Smooth muscle cell (in vitro differentiated cells): ENCODE measurements around the gene CD47. TPM values are rescaled to one million over a fixed set of nuclear protein-coding genes. Genes with fewer than 3 reads are reported as not detected.
A peak's percentile ranks its signal among the peaks of the same experiment; 100 is the strongest.

ENCODE experiments used
- DNase-seq: peaks from one replicate; lab custom pipeline; 2025; ENCODE audit not compliant: unreplicated experiment; lab: John Stamatoyannopoulos, UW
- H2AFZ ChIP-seq: fragments of 200-600 bp; sonication (generic); 2 replicates; pipeline ENCODE4 v1.6.0; 2016; ENCODE audit warnings: antibody characterized with exemption, low read depth, mild to moderate bottlenecking
- H3F3A ChIP-seq: fragments of 200-600 bp; sonication (generic); 2 replicates; pipeline ENCODE4 v1.6.0; 2017; ENCODE audit warnings: antibody characterized with exemption, low read depth
- H3K27ac ChIP-seq: fragments of 200-600 bp; sonication (generic); 2 replicates; pipeline ENCODE4 v1.5.1; 2016; ENCODE audit warnings: low read depth, mild to moderate bottlenecking
- H3K27me3 ChIP-seq: fragments of 200-600 bp; sonication (generic); 2 replicates; pipeline ENCODE4 v1.6.1; 2016; ENCODE audit warnings: low read depth, mild to moderate bottlenecking
- H3K36me3 ChIP-seq: fragments of 200-600 bp; sonication (generic); 2 replicates; pipeline ENCODE4 v1.5.1; 2016; ENCODE audit warnings: low read depth
- H3K4me1 ChIP-seq: fragments of 200-600 bp; sonication (generic); 2 replicates; pipeline ENCODE4 v1.5.1; 2016; ENCODE audit warnings: low read depth
- H3K4me2 ChIP-seq: fragments of 200-600 bp; sonication (generic); 2 replicates; pipeline ENCODE4 v1.6.0; 2016; ENCODE audit warnings: mild to moderate bottlenecking
- H3K4me3 ChIP-seq: fragments of 200-600 bp; sonication (generic); 2 replicates; pipeline ENCODE4 v1.5.1; 2016; ENCODE audit warnings: mild to moderate bottlenecking
- H3K79me2 ChIP-seq: fragments of 200-600 bp; sonication (generic); 2 replicates; pipeline ENCODE4 v1.6.0; 2016; ENCODE audit warnings: low read depth, mild to moderate bottlenecking
- H3K9ac ChIP-seq: fragments of 200-600 bp; sonication (generic); 2 replicates; pipeline ENCODE4 v1.6.0; 2016; ENCODE audit warnings: low read depth
- H3K9me3 ChIP-seq: fragments of 200-600 bp; sonication (generic); replicated peaks from 2 replicates; pipeline ENCODE4 v1.5.1; 2016; ENCODE audit warnings: low read depth
- H4K20me1 ChIP-seq: fragments of 200-600 bp; sonication (generic); 2 replicates; pipeline ENCODE4 v1.6.0; 2016; ENCODE audit warnings: low read depth
- WGBS: methylation state at CpG from one replicate; pipeline ENCODE4 v1.1.7; 2016; ENCODE audit warnings: low lambda C conversion rate; 5-methylcytosine and 5-hydroxymethylcytosine counted together
- polyA plus RNA-seq: library from polyadenylated mRNA; unstranded; fragments of >200 nt; fragmentation: Nextera tagmentation; extraction: Ambion mirVana; gene quantifications from 2 replicates; pipeline ENCODE4 v1.2.1, GENCODE V29; 2016
- total RNA-seq: library from RNA; depleted of rRNA; stranded (reverse); fragments of >200 nt; gene quantifications from 2 replicates; pipeline ENCODE4 v1.2.3, GENCODE V29; 2014
- TF ChIP-seq, protein P1 (sequence below): fragments of 200-600 bp; sonication (generic); IDR thresholded peaks from 2 replicates; pipeline ENCODE4 v1.5.1; 2017; ENCODE audit warnings: borderline replicate concordance, mild to moderate bottlenecking, antibody characterized with exemption; ENCODE audit not compliant: insufficient read depth, poor library complexity, severe bottlenecking

CD47 gene
- total and polyA plus RNA-seq, 2 experiments from 2014 or later = 47.1 to 95.6 TPM

DNA sequence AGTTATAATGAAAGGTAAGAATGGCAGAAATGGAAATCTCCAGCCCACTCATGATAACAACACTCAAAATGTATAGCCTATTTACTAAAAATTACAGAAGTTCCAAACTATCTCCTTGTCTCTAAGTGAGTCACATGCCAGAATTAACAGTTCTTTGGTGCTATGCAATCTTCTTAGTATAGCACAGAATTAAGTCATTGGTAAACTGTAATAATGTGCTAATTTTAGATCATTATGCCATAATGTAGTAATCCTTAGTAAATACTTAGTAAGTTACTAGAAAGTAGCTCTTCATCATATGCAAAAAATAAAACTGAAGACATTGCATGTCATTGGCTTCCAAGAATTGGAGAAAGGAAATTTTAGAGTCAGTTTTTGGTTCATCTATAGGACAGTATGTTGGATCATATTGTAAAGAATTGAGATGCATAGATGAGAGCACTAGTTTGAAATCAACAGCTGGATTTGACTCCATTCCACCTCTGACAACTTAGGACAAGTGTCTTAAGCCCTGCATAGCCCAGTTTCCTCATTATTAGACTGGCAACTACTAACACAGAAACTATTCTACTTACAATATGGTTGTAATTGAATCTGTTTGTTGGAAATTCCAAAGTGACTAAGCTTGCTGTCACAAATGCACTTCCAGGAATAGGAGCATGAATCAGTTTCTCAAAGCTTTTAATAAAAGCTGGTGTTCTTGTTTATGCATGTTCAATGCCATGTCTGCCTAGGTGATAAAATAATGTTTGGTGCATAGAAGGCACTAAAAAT, 40.1 kb upstream of the CD47 start:
- Histone ChIP-seq H3K4me1 (peaks cover 16% of the 10 kb centered on the region), H3K9me3 (no peaks in the 10 kb centered on the region), H3K36me3 (no peaks in the 10 kb centered on the region), H3K79me2 (no peaks in the 10 kb centered on the region), H4K20me1 (no peaks in the 10 kb centered on the region), H3K9ac (peak overlapping the region; percentile 55), H3K4me3 (no peak overlapping the region), H2AFZ (peak overlapping the region; percentile 20), H3K27me3 (no peaks in the 10 kb centered on the region), H3K27ac (peak overlapping the region; percentile 91), H3K4me2 (peak overlapping the region; percentile 53), H3F3A (no peaks in the 10 kb centered on the region)
- no peak for DNase-seq
- TF ChIP-seq, protein P1, sequence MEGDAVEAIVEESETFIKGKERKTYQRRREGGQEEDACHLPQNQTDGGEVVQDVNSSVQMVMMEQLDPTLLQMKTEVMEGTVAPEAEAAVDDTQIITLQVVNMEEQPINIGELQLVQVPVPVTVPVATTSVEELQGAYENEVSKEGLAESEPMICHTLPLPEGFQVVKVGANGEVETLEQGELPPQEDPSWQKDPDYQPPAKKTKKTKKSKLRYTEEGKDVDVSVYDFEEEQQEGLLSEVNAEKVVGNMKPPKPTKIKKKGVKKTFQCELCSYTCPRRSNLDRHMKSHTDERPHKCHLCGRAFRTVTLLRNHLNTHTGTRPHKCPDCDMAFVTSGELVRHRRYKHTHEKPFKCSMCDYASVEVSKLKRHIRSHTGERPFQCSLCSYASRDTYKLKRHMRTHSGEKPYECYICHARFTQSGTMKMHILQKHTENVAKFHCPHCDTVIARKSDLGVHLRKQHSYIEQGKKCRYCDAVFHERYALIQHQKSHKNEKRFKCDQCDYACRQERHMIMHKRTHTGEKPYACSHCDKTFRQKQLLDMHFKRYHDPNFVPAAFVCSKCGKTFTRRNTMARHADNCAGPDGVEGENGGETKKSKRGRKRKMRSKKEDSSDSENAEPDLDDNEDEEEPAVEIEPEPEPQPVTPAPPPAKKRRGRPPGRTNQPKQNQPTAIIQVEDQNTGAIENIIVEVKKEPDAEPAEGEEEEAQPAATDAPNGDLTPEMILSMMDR = no peak

GRCh38 chr3:108130236-108130635, 39.4 kb upstream of the CD47 start:
- H3K36me3 ChIP-seq = no peaks in the 10 kb centered on the region
- peak overlapping the region; percentile 53 for H3K4me2 ChIP-seq
- H3K27ac ChIP-seq = peak overlapping the region; percentile 91
- peak overlapping the region; percentile 55 for H3K9ac ChIP-seq
- no peaks in the 10 kb centered on the region for H3F3A ChIP-seq
- no peaks in the 10 kb centered on the region for H3K79me2 ChIP-seq
- no peaks in the 10 kb centered on the region for H3K27me3 ChIP-seq
- H3K9me3 ChIP-seq = no peaks in the 10 kb centered on the region
- H3K4me1 ChIP-seq = peaks cover 16% of the 10 kb centered on the region
- 87% methylated on average over 4 of the region's 4 CpGs for WGBS
- no peaks in the 10 kb centered on the region for H4K20me1 ChIP-seq
- no peak overlapping the region for H2AFZ ChIP-seq
- DNase-seq = no peak
- TF ChIP-seq, protein P1 = no peak
- no peak overlapping the region for H3K4me3 ChIP-seq

GRCh38 chr3:108127301-108127988, 36.6 kb upstream of the CD47 start:
- Histone ChIP-seq H3K4me1 (peaks cover 12% of the 10 kb centered on the region), H3K36me3 (no peaks in the 10 kb centered on the region), H4K20me1 (no peaks in the 10 kb centered on the region), H3K4me2 (no peak overlapping the region), H3K4me3 (no peak overlapping the region), H3K9ac (no peak overlapping the region), H3K27me3 (no peaks in the 10 kb centered on the region), H3F3A (no peaks in the 10 kb centered on the region), H3K9me3 (no peaks in the 10 kb centered on the region), H2AFZ (no peak overlapping the region), H3K27ac (no peak overlapping the region), H3K79me2 (no peaks in the 10 kb centered on the region)
- 82% methylated on average over 9 of the region's 9 CpGs for WGBS
- DNase-seq = no peak
- TF ChIP-seq, protein P1 = no peak
